Measurements from ENCODE around the gene ZNF148. TPM values are rescaled to one million over a fixed set of nuclear protein-coding genes. Genes with fewer than 3 reads are reported as not detected.

The ZNF148 gene
- total RNA-seq, 1 experiment from 2014 or later = 19.7 TPM

GRCh38 chr3:125177746-125178145 is 197.4 kb downstream of the ZNF148 start (continued):
- TF ChIP-seq, protein P1, sequence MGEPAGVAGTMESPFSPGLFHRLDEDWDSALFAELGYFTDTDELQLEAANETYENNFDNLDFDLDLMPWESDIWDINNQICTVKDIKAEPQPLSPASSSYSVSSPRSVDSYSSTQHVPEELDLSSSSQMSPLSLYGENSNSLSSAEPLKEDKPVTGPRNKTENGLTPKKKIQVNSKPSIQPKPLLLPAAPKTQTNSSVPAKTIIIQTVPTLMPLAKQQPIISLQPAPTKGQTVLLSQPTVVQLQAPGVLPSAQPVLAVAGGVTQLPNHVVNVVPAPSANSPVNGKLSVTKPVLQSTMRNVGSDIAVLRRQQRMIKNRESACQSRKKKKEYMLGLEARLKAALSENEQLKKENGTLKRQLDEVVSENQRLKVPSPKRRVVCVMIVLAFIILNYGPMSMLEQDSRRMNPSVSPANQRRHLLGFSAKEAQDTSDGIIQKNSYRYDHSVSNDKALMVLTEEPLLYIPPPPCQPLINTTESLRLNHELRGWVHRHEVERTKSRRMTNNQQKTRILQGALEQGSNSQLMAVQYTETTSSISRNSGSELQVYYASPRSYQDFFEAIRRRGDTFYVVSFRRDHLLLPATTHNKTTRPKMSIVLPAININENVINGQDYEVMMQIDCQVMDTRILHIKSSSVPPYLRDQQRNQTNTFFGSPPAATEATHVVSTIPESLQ (CRISPR knock-in tag; IDR thresholded peaks at IDR 0.05) = no peak
- TF ChIP-seq FOXK1 (CRISPR knock-in tag; IDR thresholded peaks at IDR 0.05) (no peak), NR3C1 (CRISPR knock-in tag; conservative IDR thresholded peaks at IDR 0.05; ENCODE audit: low read depth) (no peak), GABPB1 (CRISPR knock-in tag; IDR thresholded peaks at IDR 0.05) (no peak), MYBL2 (CRISPR knock-in tag; IDR thresholded peaks at IDR 0.05) (no peak), ZMAT4 (CRISPR knock-in tag; IDR thresholded peaks at IDR 0.05) (no peak), MXD4 (CRISPR knock-in tag; IDR thresholded peaks at IDR 0.05; ENCODE audit: borderline replicate concordance) (no peak)

Other genes with a start within 250 kb of the ZNF148 start
- gene SLC12A8, start 162.6 kb downstream of the ZNF148 start, total RNA-seq (2021) = 7.5 to 10.3 TPM (median 9.1 TPM) in 3 replicates
- gene SNX4, start 144.9 kb upstream of the ZNF148 start, total RNA-seq (2021) = 23.2 to 26.0 TPM (median 24.8 TPM) in 3 replicates
- gene OSBPL11, start 220.2 kb upstream of the ZNF148 start, total RNA-seq (2021) = 13.1 to 14.5 TPM (median 14.3 TPM) in 3 replicates